Heart left ventricle (tissue), 13 donors: ENCODE measurements around the gene FAM149A.

Source experiments
- CTCF ChIP-seq, 12 donors: fragments of 200-600 bp; sonication (generic) in 4 of 12; IDR thresholded peaks; one replicate each; pipeline versions ENCODE4 v1.5.0 to v1.8.0; 2018 to 2022; ENCODE audit warnings: antibody characterized with exemption in 12 of 12, mild to moderate bottlenecking in 5 of 12
- POLR2A ChIP-seq, 2 donors: fragments of 450-650 bp; IDR thresholded peaks; one replicate each; pipeline ENCODE4 v1.6.1; 2017; ENCODE audit warnings: antibody characterized with exemption in 2 of 2, mild to moderate bottlenecking in 2 of 2, moderate library complexity in 2 of 2
- donor health status: ischemic (EF 13 %, LVEDD 7.1; RV severe dilation, severe dysfunction).
- donor health status: DM: no; HTN: yes; CAD: no.
- donor health status: DM: no; HTN: no; CAD: no.
- donor health status: ischemic (EF 25% LVEDD 6.9; RV normal size, moderate dysfunction).
- donor health status: ischemic (EF 25% LVEDD 5.7; RV mildly dilated, moderate dysfunction).
- donor health status: ischemic (EF 35%, LVEDD 5.7; RV mildly dilated, moderate dysfunction).
- donor health status: nonischemic (EF 11% LVEDD 7.7; RV severe dilation, severe dysfunction).
- donor health status: DM: yes; HTN: yes; CAD: no.
- donor health status: PGD.
- donor health status: ischemic (EF 29% LVEDD 5.4; RV normal size, mild dysfunction).
- donor health status: nonischemic (EF 23%, LVEDD 6.1; RV moderate dilation, normal function).

- no peak for TF ChIP-seq POLR2A (IDR thresholded peaks at IDR 0.05)
- no peak for TF ChIP-seq CTCF (IDR thresholded peaks at IDR 0.05)
Measured at GRCh38 chr4:186092296-186092695, 12.2 kb upstream of the FAM149A start.
